ENCODE measurements around the gene CCNB1IP1. TPM values are rescaled to one million over a fixed set of nuclear protein-coding genes. Genes with fewer than 3 reads are reported as not detected.

Gene CCNB1IP1
- total RNA-seq, 1 donor from 2014 or later = 40.1 TPM

Other genes starting within 250 kb of the CCNB1IP1 start
- not detected in 2 replicates for gene OR4K17, start 222.5 kb downstream of the CCNB1IP1 start, total RNA-seq
- gene OR4N5, start 194.5 kb downstream of the CCNB1IP1 start, total RNA-seq = not detected in 2 replicates
- gene OR11G2, start 142.4 kb downstream of the CCNB1IP1 start, total RNA-seq = not detected in 2 replicates
- not detected in 2 replicates for gene OR11H6, start 109.6 kb downstream of the CCNB1IP1 start, total RNA-seq
- not detected in 2 replicates for gene OR11H7, start 104.3 kb downstream of the CCNB1IP1 start, total RNA-seq
- gene OR11H4, start 94.0 kb downstream of the CCNB1IP1 start, total RNA-seq = not detected in 2 replicates
- 13.2 and 26.4 TPM in 2 replicates for gene TTC5, start 27.3 kb downstream of the CCNB1IP1 start, total RNA-seq
- gene PARP2, start 10.4 kb upstream of the CCNB1IP1 start, total RNA-seq = 4.2 and 12.6 TPM in 2 replicates
- 20.8 and 32.5 TPM in 2 replicates for gene TEP1, start 80.2 kb upstream of the CCNB1IP1 start, total RNA-seq
- not detected in 2 replicates for gene KLHL33, start 102.9 kb upstream of the CCNB1IP1 start, total RNA-seq
- 22.9 and 60.1 TPM in 2 replicates for gene OSGEP, start 121.5 kb upstream of the CCNB1IP1 start, total RNA-seq
- 66.0 and 73.5 TPM in 2 replicates for gene APEX1, start 121.9 kb upstream of the CCNB1IP1 start, total RNA-seq
- 14.9 and 23.1 TPM in 2 replicates for gene PIP4P1, start 128.2 kb upstream of the CCNB1IP1 start, total RNA-seq
- 88.2 and 172 TPM in 2 replicates for gene PNP, start 136.1 kb upstream of the CCNB1IP1 start, total RNA-seq
- not detected in 2 replicates for gene RNASE10, start 172.3 kb upstream of the CCNB1IP1 start, total RNA-seq
- not detected in 2 replicates for gene RNASE9, start 227.8 kb upstream of the CCNB1IP1 start, total RNA-seq